Stomach (tissue), 4 donors: ENCODE data around the gene RNF39.

Experiments
- POLR2A ChIP-seq, 4 donors: fragments of 450-650 bp; IDR thresholded peaks; one replicate each; pipeline ENCODE4 v1.6.1; 2016; ENCODE audit warnings: antibody characterized with exemption in 4 of 4, control low read depth in 2 of 4, mild to moderate bottlenecking in 1 of 4, moderate library complexity in 1 of 4
- POLR2AphosphoS5 ChIP-seq, 3 donors: sonication (generic); formaldehyde crosslinking; IDR thresholded peaks; one replicate each; pipeline ENCODE4 v1.6.1; 2016; ENCODE audit warnings: antibody characterized with exemption in 3 of 3
- TF ChIP-seq, protein P1 (sequence below), 7 experiments: fragments of 450-650 bp in 4 of 7; fragments of 200-600 bp in 3 of 7; sonication (generic) in 3 of 7; IDR thresholded peaks; one replicate each; pipeline ENCODE4 v1.5.1; 2016 to 2019; ENCODE audit warnings: antibody characterized with exemption in 7 of 7, control low read depth in 2 of 7, mild to moderate bottlenecking in 1 of 7

DNA sequence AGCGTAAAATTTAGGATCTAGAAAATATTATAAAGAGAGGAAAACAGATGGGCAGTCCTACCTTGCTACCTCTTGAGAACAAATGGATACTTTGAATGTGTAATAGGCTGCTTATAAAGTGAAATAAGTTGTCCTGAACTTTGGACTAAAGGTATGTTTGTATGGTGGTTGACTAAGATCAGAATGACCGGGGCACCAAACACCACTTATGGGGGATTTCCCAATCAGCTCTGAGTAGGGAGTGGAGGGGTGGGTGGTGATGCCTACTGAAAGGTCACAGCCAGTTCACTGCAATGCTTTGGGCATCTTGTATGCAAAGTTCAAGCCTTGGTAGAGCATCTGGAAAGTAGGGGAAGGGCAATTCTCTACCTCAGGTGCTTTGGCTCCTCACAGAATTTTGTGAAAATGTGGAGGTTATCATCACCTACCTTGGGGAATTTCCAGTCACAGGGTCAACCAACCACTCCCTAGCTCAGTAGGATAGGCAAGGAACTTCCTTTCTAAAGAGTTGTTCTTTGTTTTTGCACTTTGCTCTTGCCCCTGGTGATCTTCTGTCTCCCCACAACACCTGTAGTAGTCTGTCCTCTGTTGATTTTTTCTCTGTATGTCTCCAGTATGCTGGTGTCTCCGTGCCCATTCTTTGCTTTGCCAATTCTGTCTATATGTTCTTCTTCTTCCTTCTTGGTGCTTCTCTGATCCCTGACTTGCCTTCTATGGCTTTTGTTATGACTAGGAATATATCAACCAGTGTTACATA, 37.6 kb upstream of the RNF39 start, which contains the start of gene TRIM31:
- TF ChIP-seq, protein P1, sequence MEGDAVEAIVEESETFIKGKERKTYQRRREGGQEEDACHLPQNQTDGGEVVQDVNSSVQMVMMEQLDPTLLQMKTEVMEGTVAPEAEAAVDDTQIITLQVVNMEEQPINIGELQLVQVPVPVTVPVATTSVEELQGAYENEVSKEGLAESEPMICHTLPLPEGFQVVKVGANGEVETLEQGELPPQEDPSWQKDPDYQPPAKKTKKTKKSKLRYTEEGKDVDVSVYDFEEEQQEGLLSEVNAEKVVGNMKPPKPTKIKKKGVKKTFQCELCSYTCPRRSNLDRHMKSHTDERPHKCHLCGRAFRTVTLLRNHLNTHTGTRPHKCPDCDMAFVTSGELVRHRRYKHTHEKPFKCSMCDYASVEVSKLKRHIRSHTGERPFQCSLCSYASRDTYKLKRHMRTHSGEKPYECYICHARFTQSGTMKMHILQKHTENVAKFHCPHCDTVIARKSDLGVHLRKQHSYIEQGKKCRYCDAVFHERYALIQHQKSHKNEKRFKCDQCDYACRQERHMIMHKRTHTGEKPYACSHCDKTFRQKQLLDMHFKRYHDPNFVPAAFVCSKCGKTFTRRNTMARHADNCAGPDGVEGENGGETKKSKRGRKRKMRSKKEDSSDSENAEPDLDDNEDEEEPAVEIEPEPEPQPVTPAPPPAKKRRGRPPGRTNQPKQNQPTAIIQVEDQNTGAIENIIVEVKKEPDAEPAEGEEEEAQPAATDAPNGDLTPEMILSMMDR (IDR thresholded peaks at IDR 0.05): no peak
- TF ChIP-seq POLR2AphosphoS5 (IDR thresholded peaks at IDR 0.05) (no peak), POLR2A (IDR thresholded peaks at IDR 0.05) (no peak)
